H1 (cell line): ENCODE measurements around the gene MATN4. TPM values are rescaled to one million over a fixed set of nuclear protein-coding genes. Genes with fewer than 3 reads are reported as not detected.

Experiments used
- CTCF ChIA-PET: fragments of 300-600 bp; sonication (Branson Sonifier 250); formaldehyde crosslinking; loops from one replicate; lab custom pipeline; 2021; ENCODE audit not compliant: partially characterized antibody; lab: Charles Lee
- POLR2A ChIA-PET: fragments of 300-600 bp; sonication (Branson Sonifier 250); formaldehyde crosslinking; loops from one replicate; lab custom pipeline; 2021; ENCODE audit warnings: inconsistent platforms; ENCODE audit not compliant: partially characterized antibody; lab: Charles Lee
- DNase-seq, 2 experiments: peaks; one replicate each; pipeline versions ENCODE4 v3.0.0 to v3.0.0-alpha.2; 2010 to 2022; ENCODE audit warnings: low spot score in 2 of 2, low read depth in 1 of 2, mixed read lengths in 1 of 2
- FAIRE-seq: peaks from 2 replicates; lab custom pipeline; 2011; peaks lifted over from hg19 to GRCh38; lab: Jason Lieb, UNC
- H2AFZ ChIP-seq: 2 replicates; pipeline ENCODE4 v1.8.1; 2012; ENCODE audit warnings: low read length, inconsistent platforms
- H2AK5ac ChIP-seq: 2 replicates; pipeline ENCODE4 v1.6.1; 2013; ENCODE audit warnings: low read depth, low read length
- H2BK120ac ChIP-seq: replicated peaks from 2 replicates; pipeline ENCODE3; 2013; ENCODE audit warnings: low read depth, low read length, inconsistent platforms
- H2BK12ac ChIP-seq: 2 replicates; pipeline ENCODE4 v1.6.1; 2013; ENCODE audit warnings: low read depth, low read length
- H2BK15ac ChIP-seq: 2 replicates; pipeline ENCODE4 v1.6.1; 2013; ENCODE audit warnings: low read length
- H2BK20ac ChIP-seq: 2 replicates; pipeline ENCODE4 v1.6.1; 2013; ENCODE audit warnings: low read length
- H2BK5ac ChIP-seq: 2 replicates; pipeline ENCODE4 v1.6.1; 2013; ENCODE audit warnings: low read depth, low read length
- H3K14ac ChIP-seq: 2 replicates; pipeline ENCODE4 v1.6.1; 2013; ENCODE audit warnings: inconsistent platforms; ENCODE audit not compliant: insufficient read length
- H3K18ac ChIP-seq: 2 replicates; pipeline ENCODE4 v1.6.1; 2013; ENCODE audit warnings: low read length; ENCODE audit errors: extremely low read depth
- H3K23ac ChIP-seq: 2 replicates; pipeline ENCODE4 v1.6.1; 2013; ENCODE audit warnings: inconsistent platforms; ENCODE audit not compliant: insufficient read length
- H3K23me2 ChIP-seq: 2 replicates; pipeline ENCODE4 v1.6.1; 2013; ENCODE audit warnings: low read depth, low read length
- H3K27ac ChIP-seq: 2 replicates; pipeline ENCODE4 v1.6.1; 2011; ENCODE audit warnings: low read depth, low read length, inconsistent platforms
- H3K27me3 ChIP-seq, 4 experiments: replicated peaks in 1 of 4; 1 replicate in 1 of 4; 2 replicates in 3 of 4; pipeline versions ENCODE4 v1.6.1 to v1.8.1; 2011 to 2013; ENCODE audit warnings: low read length in 3 of 4, mild to moderate bottlenecking in 3 of 4, inconsistent platforms in 2 of 4, mixed read lengths in 2 of 4, moderate library complexity in 1 of 4; ENCODE audit not compliant: control insufficient read depth in 3 of 4, insufficient read depth in 3 of 4; ENCODE audit errors: extremely low read depth in 1 of 4
- H3K36me3 ChIP-seq, 4 experiments: 2 replicates each; pipeline versions ENCODE4 v1.6.1 to v1.8.1; 2011 to 2013; ENCODE audit warnings: mild to moderate bottlenecking in 4 of 4, low read length in 3 of 4, moderate library complexity in 2 of 4, control low read depth in 1 of 4, inconsistent platforms in 1 of 4; ENCODE audit not compliant: insufficient read depth in 4 of 4, control insufficient read depth in 2 of 4
- H3K4ac ChIP-seq: replicated peaks from 2 replicates; pipeline ENCODE3; 2013; ENCODE audit warnings: low read length, low read depth, mixed read lengths, inconsistent platforms; ENCODE audit not compliant: insufficient read length
- H3K4me1 ChIP-seq, 4 experiments: replicated peaks in 1 of 4; 1 replicate in 1 of 4; 2 replicates in 3 of 4; pipeline versions ENCODE4 v1.6.1 to v1.8.1; 2011 to 2013; ENCODE audit warnings: low read length in 3 of 4, inconsistent platforms in 2 of 4, mixed read lengths in 1 of 4; ENCODE audit not compliant: insufficient read depth in 4 of 4, control insufficient read depth in 3 of 4
- H3K4me2 ChIP-seq, 2 experiments: 2 replicates each; pipeline versions ENCODE4 v1.6.1 to v1.8.1; 2011 to 2013; ENCODE audit warnings: low read depth in 2 of 2, low read length in 2 of 2, control low read depth in 1 of 2, inconsistent platforms in 1 of 2, mild to moderate bottlenecking in 1 of 2; ENCODE audit not compliant: insufficient read depth in 1 of 2
- H3K4me3 ChIP-seq, 4 experiments: fragments of 200-600, 300-600 bp in 1 of 4; sonication (generic), shearing (Covaris generic), sonication (Bioruptor Twin) in 1 of 4; 2 replicates each; pipeline versions ENCODE4 v1.5.1 to v1.8.1; 2011 to 2016; ENCODE audit warnings: low read length in 4 of 4, low read depth in 3 of 4, control low read depth in 2 of 4, inconsistent platforms in 2 of 4, mild to moderate bottlenecking in 2 of 4, mixed read lengths in 1 of 4, moderate library complexity in 1 of 4; ENCODE audit not compliant: insufficient read depth in 2 of 4; ENCODE audit errors: extremely low read depth in 1 of 4
- H3K56ac ChIP-seq: replicated peaks from 2 replicates; pipeline ENCODE3; 2013; ENCODE audit warnings: low read depth, mild to moderate bottlenecking, mixed read lengths, low read length, inconsistent platforms; ENCODE audit not compliant: insufficient read length
- H3K79me1 ChIP-seq: 2 replicates; pipeline ENCODE4 v1.6.1; 2013; ENCODE audit warnings: low read depth, low read length, control low read depth
- H3K79me2 ChIP-seq, 2 experiments: 2 replicates each; pipeline versions ENCODE4 v1.6.1 to v1.8.1; 2012 to 2013; ENCODE audit warnings: low read length in 2 of 2, mild to moderate bottlenecking in 2 of 2, inconsistent platforms in 1 of 2; ENCODE audit not compliant: insufficient read depth in 2 of 2, control insufficient read depth in 1 of 2
- H3K9ac ChIP-seq, 4 experiments: replicated peaks in 1 of 4; 1 replicate in 1 of 4; 2 replicates in 3 of 4; pipeline versions ENCODE4 v1.6.1 to v1.8.1; 2011 to 2013; ENCODE audit warnings: low read depth in 3 of 4, low read length in 3 of 4, control low read depth in 2 of 4, mild to moderate bottlenecking in 2 of 4, moderate library complexity in 2 of 4, inconsistent platforms in 1 of 4; ENCODE audit errors: extremely low read depth in 1 of 4
- H3K9me3 ChIP-seq, 2 experiments: 2 replicates each; pipeline versions ENCODE4 v1.6.1 to v1.8.1; 2012 to 2013; ENCODE audit warnings: mild to moderate bottlenecking in 2 of 2, moderate library complexity in 2 of 2, control low read depth in 1 of 2, inconsistent platforms in 1 of 2, low read depth in 1 of 2, low read length in 1 of 2, mixed read lengths in 1 of 2; ENCODE audit not compliant: insufficient read depth in 2 of 2
- H4K20me1 ChIP-seq, 2 experiments: replicated peaks in 1 of 2; 2 replicates each; pipeline versions ENCODE3 to v1.8.1; 2011 to 2013; ENCODE audit warnings: inconsistent platforms in 2 of 2, low read length in 2 of 2, mild to moderate bottlenecking in 1 of 2; ENCODE audit not compliant: insufficient read depth in 2 of 2, control insufficient read depth in 1 of 2
- H4K5ac ChIP-seq: 2 replicates; pipeline ENCODE4 v1.6.1; 2013; ENCODE audit warnings: low read length, low read depth, mixed read lengths, inconsistent platforms; ENCODE audit not compliant: insufficient read length
- H4K8ac ChIP-seq: 2 replicates; pipeline ENCODE4 v1.8.0; 2013; ENCODE audit warnings: mild to moderate bottlenecking, moderate library complexity, low read length, inconsistent platforms; ENCODE audit not compliant: insufficient read depth; ENCODE audit errors: extremely low read depth
- H4K91ac ChIP-seq: replicated peaks from 2 replicates; pipeline ENCODE3; 2013; ENCODE audit warnings: low read length, mixed read lengths, inconsistent platforms; ENCODE audit not compliant: insufficient read length
- CBX8 ChIP-seq: fragments of 300-800, 300-1000 bp; sonication (generic); IDR thresholded peaks from 2 replicates; pipeline ENCODE4 v1.7.1; 2016; ENCODE audit warnings: low read depth, low read length, borderline replicate concordance
- CREB1 ChIP-seq: IDR thresholded peaks from 2 replicates; pipeline ENCODE4 v1.6.1; 2012; ENCODE audit warnings: inconsistent platforms
- CTCF ChIP-seq, 3 experiments: IDR thresholded peaks; 1 replicate in 2 of 3; 2 replicates in 1 of 3; pipeline versions ENCODE4 v1.5.1 to v1.6.1; 2011; ENCODE audit warnings: low read length in 3 of 3, mild to moderate bottlenecking in 3 of 3, inconsistent platforms in 2 of 3, low read depth in 1 of 3, moderate library complexity in 1 of 3; ENCODE audit not compliant: insufficient read depth in 1 of 3; ENCODE audit errors: control extremely low read depth in 1 of 3
- EZH2 ChIP-seq: fragments of 200-600 bp; sonication (generic); IDR thresholded peaks from 2 replicates; pipeline ENCODE4 v1.7.1; 2012; ENCODE audit warnings: low read depth, mild to moderate bottlenecking, moderate library complexity, low read length, inconsistent platforms; ENCODE audit not compliant: severe bottlenecking
- GTF2F1 ChIP-seq: IDR thresholded peaks from 2 replicates; pipeline ENCODE4 v1.6.1; 2012; ENCODE audit warnings: low read depth, low read length, improper control_type of control experiment, borderline replicate concordance
- POLR2A ChIP-seq, 2 experiments: IDR thresholded peaks; 1 replicate in 1 of 2; 2 replicates in 1 of 2; pipeline ENCODE4 v1.6.1; 2011; ENCODE audit warnings: low read depth in 2 of 2, low read length in 2 of 2, mild to moderate bottlenecking in 2 of 2; ENCODE audit errors: control extremely low read depth in 1 of 2
- POU5F1 ChIP-seq: IDR thresholded peaks from 2 replicates; pipeline ENCODE4 v1.6.1; 2011; ENCODE audit warnings: low read depth, mild to moderate bottlenecking, low read length, moderate library complexity
- TAF7 ChIP-seq: optimal IDR thresholded peaks from 2 replicates; pipeline ENCODE3; 2011; ENCODE audit warnings: low read depth, mild to moderate bottlenecking, inconsistent platforms, low read length, moderate library complexity, borderline replicate concordance
- WGBS, 2 experiments: shearing (Covaris generic) in 1 of 2; methylation state at CpG; one replicate each; pipeline versions ENCODE4 v1.1.6 to v1.1.7; 2013 to 2015; ENCODE audit warnings: low lambda C conversion rate in 2 of 2, mixed read lengths in 2 of 2, inconsistent platforms in 1 of 2, low coverage in 1 of 2, missing lambda C conversion rate in 1 of 2; ENCODE audit not compliant: insufficient replicate concordance in 2 of 2, insufficient coverage in 1 of 2, insufficient read length in 1 of 2; ENCODE audit errors: extremely low coverage in 1 of 2, missing lambda C conversion rate in 1 of 2; 5-methylcytosine and 5-hydroxymethylcytosine counted together
- polyA plus RNA-seq, 7 experiments: library from polyadenylated mRNA; depleted of rRNA in 3 of 7; stranded (reverse) in 5 of 7; unstranded in 2 of 7; fragments of >200 nt in 5 of 7; fragments of 200-250 nt in 2 of 7; gene quantifications; 1 replicate in 5 of 7; 2 replicates in 1 of 7; 4 replicates in 1 of 7; pipeline versions ENCODE4 v1.2.1 to v1.2.3, GENCODE V29; 2011 to 2013; ENCODE audit warnings: missing spikeins in 2 of 7, mixed read lengths in 2 of 7
- total RNA-seq: library from RNA; stranded (reverse); fragmentation: NEBNext Ultra II Directional; extraction: Animal tissue kit (Norgen Biotek cat#: 25700); gene quantifications from 2 replicates; pipeline ENCODE4 v1.2.1, GENCODE V29; 2021

MATN4 gene
- total and polyA plus RNA-seq, 2 of the 8 experiments (the other 6 are each of a cell fraction or from before 2014, with no cell fraction given) = 2.1 to 4.4 TPM

GRCh38 chr20:45354423-45355208, 46.5 kb upstream of the MATN4 start:
- Histone ChIP-seq H3K79me1 (no peaks in the 10 kb centered on the region), H2BK12ac (no peak overlapping the region), H3K4ac (no peak overlapping the region), H2BK20ac (no peak overlapping the region), H3K79me2 (no peaks in the 10 kb centered on the region), H3K27ac (no peak overlapping the region), H3K23ac (no peak overlapping the region), H2BK120ac (no peak overlapping the region), H3K9me3 (no peaks in the 10 kb centered on the region), H3K4me1 (peaks cover 0 to 11% (median 5%) of the 10 kb centered on the region in 4 experiments; a peak in 4 of 7 replicates), H2BK5ac (no peak overlapping the region), H3K27me3 (no peaks in the 10 kb centered on the region), H3K4me3 (no peak overlapping the region), H4K91ac (no peak overlapping the region), H4K20me1 (no peaks in the 10 kb centered on the region), H2AFZ (no peak overlapping the region), H3K4me2 (no peak overlapping the region), H3K14ac (no peak overlapping the region), H3K9ac (no peak overlapping the region), H4K8ac (no peak overlapping the region), H3K56ac (no peak overlapping the region), H3K23me2 (no peaks in the 10 kb centered on the region), H4K5ac (no peak overlapping the region), H2BK15ac (no peak overlapping the region; the same call in 1 of the 2 replicates), H2AK5ac (no peak overlapping the region), H3K36me3 (no peaks in the 10 kb centered on the region), H3K18ac (no peak overlapping the region)
- DNase-seq (no peak), FAIRE-seq (no peak)
- ChIA-PET POLR2A (interaction anchor here (0.7 to 13.2 kb wide), 4 partner anchors 8 to 61 kb away, joined by 3 to 113 read pairs (median 4); partner anchors contain the start of gene SDC4), CTCF (interaction anchor here (0.7 to 2.4 kb wide), 8 partner anchors 11 to 95 kb away, joined by 3 to 12 read pairs (median 4); no protein-coding TSS in a partner anchor)
- TF ChIP-seq CREB1 (no peak), CBX8 (no peak), POU5F1 (no peak), TAF7 (no peak), POLR2A (IDR thresholded peaks at IDR 0.05; ENCODE audit: control extremely low read depth in 1 of 2, low read depth in 2 of 2, low read length in 2 of 2) (no peak), EZH2 (no peak), CTCF (IDR thresholded peaks at IDR 0.05; ENCODE audit: control extremely low read depth in 1 of 3, insufficient read depth in 1 of 3, low read depth in 1 of 3, low read length in 3 of 3) (no peak), GTF2F1 (no peak)
- 79% methylated on average over 9 of the region's 9 CpGs; no CpG with 5 or more reads in 1 of the 2 experiments for WGBS, 2 experiments
